ENCODE results near the gene ALX4. TPM values are rescaled to one million over a fixed set of nuclear protein-coding genes. Genes with fewer than 3 reads are reported as not detected.

The ALX4 gene
- total RNA-seq, 6 experiments from 2014 or later, result not detected

GRCh38 chr11:44308256-44308922, 1.6 kb downstream of the ALX4 start:
- Histone ChIP-seq H3K36me3 (no peaks in the 10 kb centered on the region), H3K9me3 (no peaks in the 10 kb centered on the region), H3K27me3 (peaks cover 0 to 47% of the 10 kb centered on the region in 2 donors), H3K4me1 (peaks cover 0 to 35% (median 4%) of the 10 kb centered on the region in 4 donors), H3K27ac (no peak overlapping the region), H3K4me3 (no peak overlapping the region)
- TF ChIP-seq POLR2A (IDR thresholded peaks at IDR 0.05) (no peak), CTCF (IDR thresholded peaks at IDR 0.05) (no peak)
- intact Hi-C loops (cut with DNase I), result no loop called here
- no peak for ATAC-seq
- DNase-seq, result no peak
- 65% methylated on average over 9 of the region's 20 CpGs for WGBS (ENCODE audit: insufficient coverage, low coverage, low lambda C conversion rate, missing lambda C conversion rate)

GRCh38 chr11:44307340-44308099, 2.4 kb downstream of the ALX4 start:
- ATAC-seq (no peak), DNase-seq (no peak)
- Histone ChIP-seq H3K36me3 (no peaks in the 10 kb centered on the region), H3K9me3 (no peaks in the 10 kb centered on the region), H3K27ac (no peak overlapping the region), H3K4me3 (no peak overlapping the region), H3K27me3 (peaks cover 0 to 47% of the 10 kb centered on the region in 2 donors), H3K4me1 (peaks cover 0 to 35% (median 4%) of the 10 kb centered on the region in 4 donors)
- WGBS (ENCODE audit: insufficient coverage, low coverage, low lambda C conversion rate, missing lambda C conversion rate), result 95% methylated on average over 6 of the region's 10 CpGs
- TF ChIP-seq CTCF (IDR thresholded peaks at IDR 0.05), result no peak
- no peak for TF ChIP-seq POLR2A (IDR thresholded peaks at IDR 0.05)
- intact Hi-C loops (cut with DNase I), result no loop called here

- WGBS (ENCODE audit: insufficient coverage, low coverage, low lambda C conversion rate, missing lambda C conversion rate), result 75% methylated on average over 3 of the region's 7 CpGs
- Histone ChIP-seq H3K9me3 (no peaks in the 10 kb centered on the region), H3K27me3 (peaks cover 0 to 42% of the 10 kb centered on the region in 2 donors), H3K27ac (no peak overlapping the region), H3K4me1 (peaks cover 0 to 35% (median 4%) of the 10 kb centered on the region in 4 donors), H3K4me3 (no peak overlapping the region), H3K36me3 (no peaks in the 10 kb centered on the region)
- no peak for DNase-seq
- no peak for ATAC-seq
- intact Hi-C loops (cut with DNase I), result no loop called here
- TF ChIP-seq CTCF (IDR thresholded peaks at IDR 0.05) (no peak), POLR2A (IDR thresholded peaks at IDR 0.05) (no peak)
Measured at GRCh38 chr11:44306918-44307244, 3.1 kb downstream of the ALX4 start.

- ATAC-seq (peak; percentile 16 to 48 (median 24)), DNase-seq (no peak)
- H3K27me3 ChIP-seq, result peaks cover 0 to 36% of the 10 kb centered on the region in 2 donors
- H3K9me3 ChIP-seq, result no peaks in the 10 kb centered on the region
- intact Hi-C loops (cut with DNase I), result no loop called here
- H3K27ac ChIP-seq, result no peak overlapping the region
- peak overlapping the region; percentile 52 to 70 (median 57) for H3K4me3 ChIP-seq
- TF ChIP-seq CTCF (IDR thresholded peaks at IDR 0.05) (no peak), POLR2A (IDR thresholded peaks at IDR 0.05) (no peak)
- no peaks in the 10 kb centered on the region for H3K36me3 ChIP-seq
- peaks cover 0 to 35% (median 4%) of the 10 kb centered on the region in 4 donors for H3K4me1 ChIP-seq
- 52% methylated on average over 6 of the region's 38 CpGs for WGBS (ENCODE audit: insufficient coverage, low coverage, low lambda C conversion rate, missing lambda C conversion rate)
Measured at GRCh38 chr11:44306052-44306917, 3.7 kb downstream of the ALX4 start.
